ENCODE results near the gene IKZF3. TPM values are rescaled to one million over a fixed set of nuclear protein-coding genes. Genes with fewer than 3 reads are reported as not detected.
"Not testable (repeated sequence)": the region's sequence is repeated elsewhere in the genome, so short reads cannot be mapped to it uniquely, and the experiment has no call there.

IKZF3 gene
- 0.11 TPM for polyA plus RNA-seq (2012; ENCODE audit: insufficient read depth, insufficient read length, low read depth)

- Histone ChIP-seq H3K4me1 (no peaks in the 10 kb centered on the region), H3K4me3 (ENCODE audit: low read depth, low read length) (no peak within 1 kb of the TSS), H3K9me3 (peaks cover 7% of the 10 kb centered on the region), H3K27me3 (peaks cover 96% of the 10 kb centered on the region), H3K36me3 (no peaks in the 10 kb centered on the region)
- peak; percentile 43 for DNase-seq
- TF ChIP-seq, protein P1, sequence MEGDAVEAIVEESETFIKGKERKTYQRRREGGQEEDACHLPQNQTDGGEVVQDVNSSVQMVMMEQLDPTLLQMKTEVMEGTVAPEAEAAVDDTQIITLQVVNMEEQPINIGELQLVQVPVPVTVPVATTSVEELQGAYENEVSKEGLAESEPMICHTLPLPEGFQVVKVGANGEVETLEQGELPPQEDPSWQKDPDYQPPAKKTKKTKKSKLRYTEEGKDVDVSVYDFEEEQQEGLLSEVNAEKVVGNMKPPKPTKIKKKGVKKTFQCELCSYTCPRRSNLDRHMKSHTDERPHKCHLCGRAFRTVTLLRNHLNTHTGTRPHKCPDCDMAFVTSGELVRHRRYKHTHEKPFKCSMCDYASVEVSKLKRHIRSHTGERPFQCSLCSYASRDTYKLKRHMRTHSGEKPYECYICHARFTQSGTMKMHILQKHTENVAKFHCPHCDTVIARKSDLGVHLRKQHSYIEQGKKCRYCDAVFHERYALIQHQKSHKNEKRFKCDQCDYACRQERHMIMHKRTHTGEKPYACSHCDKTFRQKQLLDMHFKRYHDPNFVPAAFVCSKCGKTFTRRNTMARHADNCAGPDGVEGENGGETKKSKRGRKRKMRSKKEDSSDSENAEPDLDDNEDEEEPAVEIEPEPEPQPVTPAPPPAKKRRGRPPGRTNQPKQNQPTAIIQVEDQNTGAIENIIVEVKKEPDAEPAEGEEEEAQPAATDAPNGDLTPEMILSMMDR (IDR thresholded peaks at IDR 0.05; ENCODE audit: low read depth, low read length), result no peak
Measured at GRCh38 chr17:39863918-39864746, at the start of gene IKZF3. Gene IKZF3 (minus strand): TSS chr17:39864312. CDS start chr17:39864126, 186 bp downstream.

GRCh38 chr17:39908789-39909352, 44.8 kb upstream of the IKZF3 start:
- Histone ChIP-seq H3K36me3 (no peaks in the 10 kb centered on the region), H3K27me3 (0 out of 2 replicates have a peak, but pooled peaks cover 10% of the 10 kb centered on the region), H3K4me1 (no peaks in the 10 kb centered on the region), H3K4me3 (ENCODE audit: low read depth, low read length) (no peak overlapping the region), H3K9me3 (no peaks in the 10 kb centered on the region)
- DNase-seq, result no peak
- TF ChIP-seq, protein P1 (IDR thresholded peaks at IDR 0.05; ENCODE audit: low read depth, low read length), result no peak

GRCh38 chr17:39904990-39905288, 40.8 kb upstream of the IKZF3 start:
- DNase-seq, result no peak
- peaks cover 21% of the 10 kb centered on the region for H3K27me3 ChIP-seq
- no peaks in the 10 kb centered on the region for H3K4me1 ChIP-seq
- no peaks in the 10 kb centered on the region for H3K9me3 ChIP-seq
- H3K36me3 ChIP-seq, result no peaks in the 10 kb centered on the region
- no peak overlapping the region for H3K4me3 ChIP-seq (ENCODE audit: low read depth, low read length)
- TF ChIP-seq, protein P1 (IDR thresholded peaks at IDR 0.05; ENCODE audit: low read depth, low read length), result no peak

GRCh38 chr17:39903158-39903884, 39.2 kb upstream of the IKZF3 start:
- TF ChIP-seq, protein P1 (IDR thresholded peaks at IDR 0.05; ENCODE audit: low read depth, low read length), result no peak
- DNase-seq, result no peak

GRCh38 chr17:39902027-39902426, 37.9 kb upstream of the IKZF3 start:
- H3K4me1 ChIP-seq; H3K4me3 ChIP-seq (ENCODE audit: low read depth, low read length); H3K9me3 ChIP-seq; DNase-seq; H3K36me3 ChIP-seq: not testable (repeated sequence)
- H3K27me3 ChIP-seq, result peaks cover 45% of the 10 kb centered on the region

More at GRCh38 chr17:39903158-39903884, 39.2 kb upstream of the IKZF3 start:
- no peak overlapping the region for H3K4me3 ChIP-seq (ENCODE audit: low read depth, low read length)
- H3K36me3 ChIP-seq, result no peaks in the 10 kb centered on the region
- H3K9me3 ChIP-seq, result no peaks in the 10 kb centered on the region
- peaks cover 33% of the 10 kb centered on the region for H3K27me3 ChIP-seq
- H3K4me1 ChIP-seq, result no peaks in the 10 kb centered on the region

GRCh38 chr17:39899215-39899614, 35.1 kb upstream of the IKZF3 start:
- no peak for DNase-seq

More at GRCh38 chr17:39899215-39899614, 35.1 kb upstream of the IKZF3 start:
- Histone ChIP-seq H3K27me3 (peaks cover 56% of the 10 kb centered on the region), H3K9me3 (no peaks in the 10 kb centered on the region), H3K4me3 (ENCODE audit: low read depth, low read length) (no peak overlapping the region), H3K4me1 (no peaks in the 10 kb centered on the region), H3K36me3 (no peaks in the 10 kb centered on the region)
- TF ChIP-seq, protein P1 (IDR thresholded peaks at IDR 0.05; ENCODE audit: low read depth, low read length), result no peak

Data from BE2C (cell line).